NCI-H1436 (cell line): ENCODE measurements around the gene EFCAB7.
A peak's percentile ranks its signal among the peaks of the same experiment; 100 is the strongest.
"Not testable (repeated sequence)": the region's sequence is repeated elsewhere in the genome, so short reads cannot be mapped to it uniquely, and the experiment has no call there.

Source experiments
- DNase-seq: peaks from one replicate; lab custom pipeline; 2025; lab: John Stamatoyannopoulos, UW

EFCAB7 gene

DNA sequence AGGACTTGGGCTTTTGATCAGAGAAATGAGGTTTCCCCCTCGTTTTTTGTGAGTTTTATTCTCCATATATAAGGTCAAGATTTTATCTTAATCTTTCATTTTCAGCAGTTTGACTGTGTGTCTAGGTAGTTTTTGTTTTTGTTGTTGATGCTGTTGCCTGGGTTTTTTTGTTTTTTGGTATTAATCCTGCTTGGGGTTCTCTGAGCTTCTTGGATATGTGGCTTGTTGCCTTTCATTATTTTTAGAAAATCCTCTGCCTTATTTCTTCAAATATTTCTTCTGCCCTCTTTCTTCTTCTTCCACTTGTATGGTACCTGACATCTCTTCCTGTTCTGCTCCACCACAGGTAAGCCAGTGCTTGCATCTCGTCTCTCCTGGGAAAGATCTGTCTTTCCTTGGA is 25.0 kb downstream of the EFCAB7 start:
- no peak for DNase-seq

DNA sequence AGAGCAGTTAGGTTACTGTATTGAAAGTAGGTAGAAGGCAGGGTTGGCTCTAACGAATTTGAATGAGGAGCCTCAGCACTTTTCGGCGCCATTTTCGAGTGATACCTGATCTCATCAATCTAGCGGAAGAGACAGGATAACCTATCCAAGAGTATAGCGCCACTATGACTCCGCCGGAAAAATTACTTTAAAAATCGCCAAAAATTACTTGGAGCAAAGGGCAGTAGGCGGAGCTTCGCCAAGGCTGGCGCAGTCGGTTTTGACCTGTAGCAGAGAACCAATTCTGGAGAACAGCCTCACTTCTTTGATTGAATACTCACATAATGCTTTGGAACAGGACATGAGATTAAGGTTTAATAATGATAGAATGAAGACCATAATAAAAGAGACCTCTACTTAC is 25.6 kb downstream of the EFCAB7 start:
- no peak for DNase-seq

DNA sequence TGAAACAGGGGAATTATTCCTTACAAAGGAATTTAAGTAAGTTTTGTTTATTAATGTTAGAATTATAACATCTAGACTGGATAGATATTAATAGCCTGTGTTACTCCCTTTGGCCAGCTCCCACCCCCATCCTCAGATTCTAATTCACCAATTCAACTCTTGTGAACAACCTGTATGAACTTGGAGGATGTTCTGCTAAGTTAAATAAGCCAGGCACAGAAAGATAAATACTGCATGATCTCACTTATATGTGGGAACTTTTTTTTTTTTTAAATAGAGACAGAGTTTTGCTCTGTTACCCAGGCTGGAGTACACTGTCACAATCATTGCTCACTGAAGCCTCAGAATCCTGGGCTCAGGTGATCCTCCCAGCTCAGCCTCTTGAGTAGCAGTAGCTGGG is 32.2 kb downstream of the EFCAB7 start:
- no peak for DNase-seq

DNA sequence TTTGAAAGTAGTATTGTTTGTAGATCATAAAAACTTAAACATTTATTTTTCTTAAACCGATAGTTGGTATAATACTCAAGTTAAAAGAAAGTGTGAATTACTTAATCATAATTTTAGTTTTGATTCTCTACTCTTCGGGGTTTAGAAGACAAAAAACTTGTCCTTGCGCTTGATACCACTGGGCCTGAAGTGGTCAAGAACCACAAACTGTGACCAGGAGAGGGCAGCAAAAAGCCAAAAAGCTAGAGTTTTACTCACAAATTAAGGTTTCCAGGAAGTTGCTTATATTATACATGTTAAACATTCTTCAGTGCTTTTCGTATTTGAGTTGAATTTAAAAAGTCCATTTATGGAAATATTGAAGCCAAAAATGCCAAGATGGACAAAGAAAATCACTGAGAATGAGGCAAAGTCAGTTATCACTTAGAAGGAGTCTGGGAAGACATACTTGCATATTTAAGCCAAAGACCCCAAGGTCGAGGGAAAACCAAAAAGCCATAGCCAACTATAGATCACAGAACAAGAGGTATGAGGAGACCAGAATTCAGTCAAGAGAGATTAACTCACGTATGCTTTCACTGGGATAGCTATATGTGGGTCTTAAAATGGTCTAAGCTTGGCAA is 34.2 kb downstream of the EFCAB7 start:
- DNase-seq, result no peak

DNA sequence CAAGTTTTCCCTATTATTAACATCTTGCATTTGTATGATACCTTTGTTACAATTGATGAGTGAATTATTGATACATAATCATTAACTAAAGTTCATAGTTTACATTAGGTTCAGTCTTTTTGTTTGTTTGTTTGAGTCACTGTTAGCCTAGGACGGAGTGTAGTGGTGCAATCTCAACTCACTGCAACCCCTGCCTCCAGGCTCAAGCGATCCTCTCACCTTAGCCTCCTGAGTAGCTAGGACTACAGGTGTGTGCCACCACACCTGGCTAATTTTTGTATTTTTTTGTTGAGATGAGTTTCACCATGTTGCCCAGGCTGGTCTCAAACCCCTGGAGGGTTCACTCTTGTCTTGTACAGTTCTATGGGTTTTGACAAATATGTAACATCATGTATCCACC is 36.0 kb downstream of the EFCAB7 start:
- no peak for DNase-seq

DNA sequence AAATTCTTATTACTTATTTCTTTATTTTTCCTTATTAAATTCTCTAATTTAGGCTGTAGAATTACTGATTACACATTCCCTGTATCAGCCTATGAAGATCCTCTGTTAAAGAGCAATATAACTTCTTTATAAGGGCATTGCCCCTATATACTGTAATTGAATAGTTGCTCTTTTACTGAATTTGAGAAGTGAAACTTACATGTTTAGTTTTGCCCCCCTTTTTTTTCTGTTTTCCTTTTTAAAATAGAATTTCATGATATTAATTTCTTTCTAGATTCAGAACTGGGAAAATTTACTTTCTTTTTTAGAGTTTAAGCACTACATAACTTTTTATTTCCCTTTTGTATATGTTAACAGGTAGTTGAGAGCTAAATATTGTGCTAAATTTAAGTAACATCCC is 40.4 kb downstream of the EFCAB7 start:
- no peak for DNase-seq

DNA sequence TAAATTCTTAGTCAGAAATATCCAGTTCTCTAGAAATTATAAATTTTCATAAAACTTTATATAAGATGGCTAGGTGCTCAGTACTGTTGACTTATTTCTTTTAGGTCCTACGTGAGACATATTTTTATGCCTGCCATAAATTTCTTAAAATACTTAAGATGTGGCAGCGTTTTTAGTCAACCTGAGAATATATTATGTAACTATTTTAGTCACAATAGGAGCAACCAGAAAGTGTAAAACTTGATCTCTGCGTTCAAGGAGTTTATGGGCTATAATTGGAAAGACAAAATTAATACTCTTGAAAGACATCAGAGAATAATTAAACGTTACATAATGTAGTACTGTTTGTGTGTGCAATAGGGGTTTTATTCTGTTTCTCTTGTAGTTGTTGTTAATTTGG is 45.7 kb downstream of the EFCAB7 start:
- no peak for DNase-seq

DNA sequence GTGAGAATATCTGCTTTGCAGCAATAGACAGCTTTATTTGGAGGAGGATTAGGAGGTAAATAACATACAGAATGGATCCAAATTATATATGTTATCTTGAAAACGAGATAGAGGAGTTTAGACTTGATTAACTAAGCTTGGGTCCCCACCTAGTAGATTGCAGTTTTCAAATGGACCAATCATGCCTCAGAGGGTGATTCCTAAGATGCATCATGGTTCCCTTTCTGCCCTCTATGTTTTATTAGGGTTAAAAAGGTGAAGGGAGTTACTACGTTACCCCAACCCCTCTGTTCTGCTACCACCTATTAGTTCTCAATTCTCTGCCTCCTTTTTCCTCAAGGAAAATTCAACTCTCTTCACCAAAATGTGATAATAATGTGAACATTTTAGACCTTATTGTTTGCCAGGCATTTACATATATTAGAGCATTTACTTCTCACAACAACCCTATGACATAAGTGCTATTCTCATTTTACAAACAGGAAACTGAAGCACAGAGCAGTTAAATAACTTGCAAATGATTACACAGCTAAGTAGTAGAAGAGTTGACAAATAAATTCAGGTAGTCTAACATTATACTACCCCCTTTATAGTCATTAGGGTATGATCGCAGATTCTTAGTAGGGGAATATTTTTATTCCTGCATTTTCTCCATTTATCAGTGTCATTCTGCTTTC is 46.5 kb downstream of the EFCAB7 start:
- DNase-seq, result no peak

DNA sequence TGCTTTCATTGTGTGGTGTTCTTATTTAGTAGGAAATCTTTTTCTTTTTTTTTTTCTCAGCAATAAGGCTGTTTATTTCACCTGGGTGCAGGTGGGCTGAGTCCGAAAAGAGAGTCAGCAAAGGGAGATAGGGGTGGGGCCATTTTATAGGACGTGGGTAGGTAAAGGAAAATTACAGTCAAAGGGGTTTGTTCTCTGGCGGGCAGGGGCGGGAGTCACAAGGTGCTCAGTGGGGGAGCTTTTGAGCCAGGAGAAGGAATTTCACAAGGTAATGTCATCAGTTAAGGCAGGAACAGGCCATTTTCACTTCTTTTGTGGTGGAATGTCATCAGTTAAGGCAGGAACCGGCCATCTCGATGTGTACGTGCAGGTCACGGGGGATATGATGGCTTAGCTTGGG is 49.4 kb downstream of the EFCAB7 start:
- DNase-seq, result not testable (repeated sequence)

DNA sequence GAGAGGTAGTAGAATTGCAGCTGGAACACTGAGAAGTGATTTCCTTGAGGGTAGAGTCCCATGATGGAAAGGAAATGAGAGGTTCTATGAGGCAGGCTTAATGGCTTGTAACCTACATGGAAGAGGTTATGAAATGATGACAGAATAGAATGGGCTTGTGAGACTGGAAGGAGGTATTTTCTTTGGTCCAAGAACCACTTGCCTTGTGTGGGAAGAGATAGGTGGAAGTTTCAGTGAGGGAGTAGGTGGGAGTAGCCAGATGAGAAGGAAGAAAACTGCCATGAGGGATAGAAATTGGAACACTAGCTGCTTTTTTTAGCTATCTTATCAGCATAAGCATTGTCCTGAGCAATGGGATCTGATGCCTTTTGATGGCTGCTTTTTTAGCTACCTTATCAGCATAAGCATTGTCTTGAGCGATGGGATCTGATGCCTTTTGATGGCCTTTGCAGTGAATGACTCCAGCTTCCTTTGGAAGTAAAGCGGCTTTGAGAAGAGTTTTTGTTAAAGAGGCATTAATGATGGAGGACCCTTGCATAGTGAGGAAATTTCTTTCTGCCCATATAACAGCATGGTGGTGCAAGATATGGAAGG is 51.0 kb downstream of the EFCAB7 start:
- not testable (repeated sequence) for DNase-seq

DNA sequence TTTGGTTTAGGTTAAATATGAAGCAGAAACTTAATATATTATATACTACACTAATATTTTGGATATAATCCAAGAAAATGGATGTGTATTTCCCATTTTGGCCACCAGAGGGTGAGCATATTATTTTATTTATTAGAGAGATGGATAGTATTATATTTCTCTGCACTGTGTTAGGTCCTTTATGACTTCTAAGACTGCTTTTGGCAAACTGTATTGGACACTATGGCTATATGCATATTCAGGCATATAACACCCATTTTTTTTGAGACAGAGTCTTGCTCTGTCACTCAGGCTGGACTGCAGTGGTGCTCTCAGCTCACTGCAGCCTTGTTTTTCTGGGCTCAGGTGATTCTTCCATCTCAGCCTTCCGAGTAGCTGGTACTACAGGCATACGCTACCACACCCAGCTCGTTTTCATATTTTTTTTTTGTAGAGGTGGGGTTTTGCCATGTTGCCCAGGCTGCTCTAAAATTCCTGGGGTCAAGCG is 52.1 kb downstream of the EFCAB7 start:
- peak; percentile 9 for DNase-seq

DNA sequence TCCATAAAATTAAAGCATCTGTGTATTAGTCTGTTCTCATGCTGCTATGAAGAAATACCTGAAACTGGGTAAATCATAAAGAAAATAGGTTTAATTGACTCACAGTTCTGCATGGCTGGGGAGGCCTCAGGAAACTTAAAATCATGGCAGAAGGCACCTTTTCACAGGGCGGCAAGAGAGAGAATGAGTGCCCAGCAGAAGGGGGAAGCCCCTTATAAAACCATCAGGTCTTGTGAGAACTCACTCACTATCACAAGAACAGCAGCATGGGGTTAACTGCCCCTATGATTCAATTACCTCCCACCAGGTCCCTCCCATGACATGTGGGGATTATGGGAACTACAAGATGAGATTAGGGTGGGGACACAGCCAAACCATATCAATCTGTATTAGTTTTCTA is 63.0 kb downstream of the EFCAB7 start:
- not testable (repeated sequence) for DNase-seq

DNA sequence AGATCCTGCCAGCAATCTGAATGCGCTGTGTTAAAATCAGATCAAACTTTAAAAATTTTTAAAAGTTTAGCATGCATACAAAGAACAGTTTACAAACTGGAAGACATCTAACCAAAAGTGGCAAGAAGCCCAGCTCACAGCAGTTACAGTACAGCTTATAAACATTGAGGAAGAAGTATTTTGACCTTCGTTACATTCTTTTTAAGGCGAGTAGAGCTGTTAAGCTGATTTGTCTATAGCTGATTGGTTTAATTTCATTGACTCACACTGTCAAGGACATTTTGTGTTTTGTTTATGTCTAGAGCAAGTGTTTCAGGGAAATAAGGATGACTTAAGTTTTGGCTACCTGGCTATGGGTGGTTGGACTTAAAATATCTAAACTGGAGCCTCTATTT is 66.8 kb downstream of the EFCAB7 start:
- no peak for DNase-seq

DNA sequence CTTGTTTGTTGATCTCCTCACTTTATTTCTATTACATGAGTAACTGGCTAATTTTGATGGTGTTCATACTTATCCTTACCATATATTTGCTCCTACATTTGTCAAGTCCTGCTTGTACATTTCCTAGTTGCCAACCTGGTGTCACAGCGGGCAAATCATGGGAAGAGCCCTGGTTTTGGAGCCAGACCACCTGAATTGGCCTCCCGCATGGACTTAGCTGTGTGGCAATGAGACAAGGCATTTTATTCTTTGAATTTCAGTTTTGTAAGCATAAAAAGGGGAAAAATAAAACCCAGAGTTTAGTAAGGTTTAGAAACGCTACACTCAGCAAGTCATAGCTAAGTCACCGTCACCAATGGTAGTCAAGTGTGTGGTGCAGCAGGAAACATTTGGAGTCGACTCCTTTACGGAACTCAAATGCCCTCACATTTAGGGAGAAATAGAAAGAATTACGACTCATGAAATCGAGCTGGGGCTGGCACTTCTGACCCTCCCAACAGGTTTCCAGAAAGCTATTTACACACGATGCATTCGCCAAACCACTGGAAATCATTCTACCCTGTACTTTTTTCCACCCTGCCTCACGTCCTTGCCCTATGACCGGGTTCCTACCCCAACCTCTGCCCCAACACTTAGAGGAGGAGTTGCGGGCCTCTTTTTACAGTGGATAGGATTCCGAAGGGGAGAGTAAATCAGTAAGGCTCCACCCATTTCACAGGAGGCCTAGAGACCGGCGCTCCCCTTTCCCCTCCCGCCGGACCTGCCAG is 69.4 kb downstream of the EFCAB7 start:
- no peak for DNase-seq

DNA sequence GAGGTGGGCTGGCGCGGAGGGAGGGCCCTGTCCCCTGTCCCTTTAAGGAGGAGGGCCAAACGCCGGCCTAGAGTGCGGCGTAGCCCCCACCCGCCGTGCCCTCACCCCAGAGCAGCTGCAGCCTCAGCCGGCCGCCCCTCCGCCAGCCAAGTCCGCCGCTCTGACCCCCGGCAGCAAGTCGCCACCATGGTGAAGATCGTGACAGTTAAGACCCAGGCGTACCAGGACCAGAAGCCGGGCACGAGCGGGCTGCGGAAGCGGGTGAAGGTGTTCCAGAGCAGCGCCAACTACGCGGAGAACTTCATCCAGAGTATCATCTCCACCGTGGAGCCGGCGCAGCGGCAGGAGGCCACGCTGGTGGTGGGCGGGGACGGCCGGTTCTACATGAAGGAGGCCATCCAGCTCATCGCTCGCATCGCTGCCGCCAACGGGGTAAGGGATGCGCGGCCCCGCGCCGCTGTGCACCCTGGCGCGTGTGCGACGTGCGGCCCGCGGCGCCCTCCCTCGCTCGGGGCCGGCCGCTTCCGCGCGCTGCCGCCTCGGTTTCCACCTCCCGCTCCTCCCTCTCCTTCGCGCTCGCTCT is 70.1 kb downstream of the EFCAB7 start, which contains the start of gene PGM1:
Gene PGM1 (plus strand): TSS at position 109 of the 583 bp plus-strand sequence. CDS start 78 bp downstream, at position 187.
- DNase-seq, result peak; percentile 33

DNA sequence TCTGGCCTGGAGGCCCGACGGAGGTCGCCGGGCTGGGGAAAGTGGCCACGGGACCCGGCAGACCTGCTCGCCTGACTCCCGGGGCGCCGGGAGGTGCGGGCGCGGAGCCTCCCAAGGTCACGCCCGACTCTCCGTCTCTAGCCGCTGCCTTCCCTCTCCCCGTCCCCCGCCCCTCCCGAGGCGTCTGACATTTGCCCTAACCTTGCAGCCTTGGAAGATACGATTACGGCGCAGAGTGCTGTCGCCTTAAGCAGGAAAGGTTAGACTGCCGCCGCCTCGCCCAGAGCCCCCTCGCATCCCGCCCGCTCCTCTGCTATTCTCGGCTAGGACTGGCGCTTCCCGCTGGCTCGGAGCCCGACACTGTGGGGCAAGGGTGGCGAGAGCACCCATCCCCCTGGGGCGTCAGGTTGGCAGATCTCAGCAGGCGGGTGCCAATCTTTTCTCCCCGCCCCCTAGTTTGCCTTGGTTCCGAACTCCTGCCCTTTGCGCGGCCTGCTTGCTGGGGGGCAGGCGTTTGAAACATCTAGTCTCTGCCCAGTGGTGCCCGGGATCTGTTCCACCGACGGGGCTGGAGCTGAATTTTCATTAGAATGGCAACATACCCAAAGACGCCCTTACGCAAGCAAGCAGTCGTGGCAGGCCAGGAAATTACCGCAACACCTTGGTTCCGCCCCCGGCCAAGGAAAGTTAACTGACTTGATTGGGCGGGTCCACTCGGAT is 70.7 kb downstream of the EFCAB7 start:
- peak; percentile 33 for DNase-seq

DNA sequence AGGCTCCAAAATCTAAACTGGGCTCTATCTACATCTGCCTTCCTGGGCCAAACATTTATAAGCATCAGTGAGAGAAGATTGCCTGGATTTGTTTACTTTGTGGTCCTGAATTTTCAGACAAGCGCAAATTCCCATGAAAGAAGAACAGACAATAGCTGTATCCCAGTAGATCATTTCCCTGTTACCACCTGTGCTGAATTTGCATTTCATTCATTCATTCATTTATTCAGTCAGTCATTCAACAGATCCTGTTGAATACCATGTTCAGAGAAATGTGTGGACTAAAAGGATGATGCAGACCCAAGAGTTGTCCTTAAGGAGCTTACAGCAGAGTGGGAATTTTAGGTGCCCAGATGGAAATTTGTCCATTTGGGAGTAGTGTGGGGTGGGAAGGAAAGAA is 72.1 kb downstream of the EFCAB7 start:
- DNase-seq, result no peak

DNA sequence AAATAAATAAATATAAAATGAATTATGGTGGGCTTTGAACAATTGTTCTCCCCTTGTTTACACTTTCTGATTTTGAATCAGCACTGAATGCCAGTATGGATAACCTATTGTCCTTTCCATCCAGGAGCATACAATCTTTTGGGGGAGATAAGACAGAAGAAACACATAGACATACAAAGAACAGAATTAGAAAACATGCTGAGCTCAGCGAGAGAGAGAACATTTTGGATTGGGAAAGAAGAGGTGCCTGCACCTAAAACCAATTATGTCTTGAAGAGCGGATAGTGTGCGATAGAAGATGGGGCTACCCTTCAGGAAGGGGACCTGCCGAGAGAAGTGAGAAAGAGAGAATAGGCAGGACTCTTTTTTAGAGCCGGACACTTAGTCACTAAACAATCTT is 76.5 kb downstream of the EFCAB7 start:
- no peak for DNase-seq

DNA sequence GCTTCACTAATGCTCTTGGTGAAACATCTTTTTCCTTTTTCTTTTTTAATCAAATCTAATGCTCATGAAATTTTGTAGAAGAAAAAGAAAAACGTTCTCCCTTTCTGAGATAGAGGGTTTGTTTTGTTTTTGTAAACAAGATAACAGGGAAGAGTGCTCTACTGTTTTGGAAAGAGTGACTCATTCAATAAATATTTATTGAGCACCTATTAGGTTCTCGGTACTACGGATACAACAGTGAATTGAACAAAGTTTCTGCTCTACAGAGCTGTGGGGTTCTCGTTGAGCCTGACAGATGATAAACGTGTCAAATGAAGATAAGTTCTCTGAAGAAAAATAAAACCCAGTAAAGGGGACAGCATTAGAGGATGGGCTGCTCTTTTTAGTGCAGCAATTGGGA is 76.9 kb downstream of the EFCAB7 start:
- no peak for DNase-seq

DNA sequence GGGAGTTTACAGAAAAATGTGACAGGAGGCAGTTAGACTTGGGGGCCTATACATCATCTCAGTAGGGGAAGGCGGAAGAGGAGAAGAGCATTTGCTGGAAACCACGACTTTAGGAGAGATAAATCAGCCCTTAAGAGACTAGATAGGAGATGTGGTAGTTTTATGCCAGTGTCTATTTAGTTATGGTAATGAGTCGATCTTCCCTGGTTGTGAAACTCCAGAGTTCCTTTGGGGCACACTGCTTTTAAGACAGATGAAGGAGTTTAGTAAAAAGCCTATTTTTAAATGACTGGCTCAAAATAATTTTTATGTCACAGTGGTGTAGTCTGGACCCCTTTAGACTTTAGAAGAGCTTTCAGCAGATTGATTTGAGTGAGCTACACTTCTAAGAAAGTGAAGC is 77.7 kb downstream of the EFCAB7 start:
- no peak for DNase-seq

DNA sequence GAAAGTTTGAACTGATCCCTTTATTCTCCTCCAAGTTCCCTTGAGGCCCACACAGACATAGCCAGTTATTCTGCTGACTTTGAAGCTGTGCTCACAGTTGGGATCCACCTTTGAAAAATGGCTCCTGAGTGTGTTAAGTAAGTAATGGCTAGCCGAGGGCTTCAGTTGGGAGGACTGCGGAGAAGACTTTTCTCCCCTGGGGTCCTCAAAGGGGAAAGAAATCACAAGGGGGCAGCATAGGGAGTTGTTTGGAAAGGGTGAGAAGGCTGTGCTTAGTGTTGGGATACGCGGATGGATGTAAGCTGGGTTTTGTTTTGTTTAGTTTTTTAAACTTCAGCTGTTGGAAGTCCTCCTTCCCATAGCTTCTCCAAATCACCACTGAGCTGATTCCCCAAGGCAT is 78.1 kb downstream of the EFCAB7 start:
- no peak for DNase-seq

DNA sequence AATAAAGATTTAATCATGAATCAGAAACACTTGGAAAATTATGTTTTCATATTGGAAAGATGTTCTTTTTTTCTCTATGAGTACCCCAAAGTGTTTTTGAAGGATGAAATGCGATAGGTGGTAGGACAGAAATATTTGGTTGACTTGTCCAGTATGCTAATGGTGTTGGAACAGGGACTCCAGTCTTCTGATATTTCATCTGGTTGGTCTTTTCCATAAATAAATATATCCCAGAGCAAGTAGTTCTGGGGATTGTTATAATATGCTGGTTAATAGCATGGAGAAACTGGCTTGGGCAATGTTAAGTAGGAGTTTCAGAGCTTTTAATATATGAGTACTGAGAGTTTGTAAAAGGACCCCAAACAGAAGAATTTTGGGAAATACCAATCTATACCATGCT is 78.6 kb downstream of the EFCAB7 start:
- no peak for DNase-seq
